Fibroblast of lung (primary cell): ENCODE data around the gene RBFOX1.

Source experiments
- EZH2 ChIP-seq: IDR thresholded peaks from 2 replicates; pipeline ENCODE4 v1.5.1; 2012; ENCODE audit warnings: low read length, control low read depth, mild to moderate bottlenecking; ENCODE audit errors: missing control alignments
- TF ChIP-seq, protein P1 (sequence below), 2 donors: IDR thresholded peaks in 1 of 2; conservative IDR thresholded peaks in 1 of 2; 1 replicate in 1 of 2; 2 replicates in 1 of 2; pipeline ENCODE4 v1.5.1; 2011 to 2012; ENCODE audit warnings: low read length in 2 of 2, control low read depth in 1 of 2, inconsistent platforms in 1 of 2, low read depth in 1 of 2, mild to moderate bottlenecking in 1 of 2

DNA sequence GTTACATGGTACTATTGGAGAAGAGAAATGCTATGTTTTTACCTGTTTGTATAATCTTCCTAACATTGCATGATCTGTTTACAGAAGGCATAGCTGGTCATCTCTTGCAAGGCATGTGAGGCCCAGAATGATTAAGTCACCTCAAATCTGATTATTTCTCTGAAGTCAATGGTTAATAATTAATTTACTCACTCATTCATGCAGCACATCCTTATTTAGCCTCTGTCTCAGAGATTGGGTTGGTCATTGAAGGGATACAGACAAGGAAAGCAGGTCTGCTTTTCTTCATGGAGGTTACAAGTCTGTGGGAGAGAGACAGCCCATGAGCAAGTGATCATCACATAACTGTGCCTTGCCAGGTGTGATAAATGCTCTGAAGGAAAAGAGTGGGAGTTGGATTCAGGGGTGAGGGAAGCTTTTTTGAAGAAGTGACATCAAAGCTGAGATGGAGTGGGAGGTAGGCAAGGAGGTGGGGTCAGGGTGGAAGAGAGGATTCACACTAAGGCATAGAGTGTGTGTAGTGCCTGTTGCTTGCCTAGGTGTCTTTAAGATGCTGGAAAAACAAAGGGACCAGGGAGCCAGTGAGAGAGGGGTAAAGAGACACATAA, 16.3 kb upstream of the RBFOX1 start:
- TF ChIP-seq, protein P1, sequence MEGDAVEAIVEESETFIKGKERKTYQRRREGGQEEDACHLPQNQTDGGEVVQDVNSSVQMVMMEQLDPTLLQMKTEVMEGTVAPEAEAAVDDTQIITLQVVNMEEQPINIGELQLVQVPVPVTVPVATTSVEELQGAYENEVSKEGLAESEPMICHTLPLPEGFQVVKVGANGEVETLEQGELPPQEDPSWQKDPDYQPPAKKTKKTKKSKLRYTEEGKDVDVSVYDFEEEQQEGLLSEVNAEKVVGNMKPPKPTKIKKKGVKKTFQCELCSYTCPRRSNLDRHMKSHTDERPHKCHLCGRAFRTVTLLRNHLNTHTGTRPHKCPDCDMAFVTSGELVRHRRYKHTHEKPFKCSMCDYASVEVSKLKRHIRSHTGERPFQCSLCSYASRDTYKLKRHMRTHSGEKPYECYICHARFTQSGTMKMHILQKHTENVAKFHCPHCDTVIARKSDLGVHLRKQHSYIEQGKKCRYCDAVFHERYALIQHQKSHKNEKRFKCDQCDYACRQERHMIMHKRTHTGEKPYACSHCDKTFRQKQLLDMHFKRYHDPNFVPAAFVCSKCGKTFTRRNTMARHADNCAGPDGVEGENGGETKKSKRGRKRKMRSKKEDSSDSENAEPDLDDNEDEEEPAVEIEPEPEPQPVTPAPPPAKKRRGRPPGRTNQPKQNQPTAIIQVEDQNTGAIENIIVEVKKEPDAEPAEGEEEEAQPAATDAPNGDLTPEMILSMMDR (conservative IDR thresholded peaks at IDR 0.05 in 1 of 2, IDR thresholded peaks at IDR 0.05 in 1 of 2; ENCODE audit: low read depth in 1 of 2, low read length in 2 of 2) = no peak
- TF ChIP-seq EZH2 = no peak
